Activated B cell treated with CpG ODN at 0.5 μM for 24 hours (primary cell): ENCODE results near the gene NT5C. TPM values are rescaled to one million over a fixed set of nuclear protein-coding genes. Genes with fewer than 3 reads are reported as not detected.
"Not testable (repeated sequence)": the region's sequence is repeated elsewhere in the genome, so short reads cannot be mapped to it uniquely, and the experiment has no call there.

ENCODE experiments used
- ATAC-seq: fragments of 200-7000 bp; cut with Tn5 transposase; one replicate; pipeline ENCODE4 v1.10.0; 2021; ENCODE audit warnings: low read depth, mild to moderate bottlenecking, moderate library complexity
- CTCF ChIA-PET: fragments of 350-600 bp; sonication (Branson Sonifier 250); formaldehyde crosslinking; loops from one replicate; lab custom pipeline; 2021; ENCODE audit warnings: antibody characterized with exemption; lab: Charles Lee
- POLR2A ChIA-PET: fragments of 350-600 bp; sonication (Branson Sonifier 250); formaldehyde crosslinking; loops from one replicate; lab custom pipeline; 2021; ENCODE audit warnings: antibody characterized with exemption; lab: Charles Lee
- DNase-seq: peaks from one replicate; pipeline ENCODE4 v3.0.0; 2022
- H3K27ac Mint-ChIP-seq: one replicate; pipeline ENCODE4 v1.8.0; 2020; ENCODE audit warnings: mixed read lengths
- H3K27me3 Mint-ChIP-seq: one replicate; pipeline ENCODE4 v1.8.0; 2021; ENCODE audit warnings: mixed read lengths
- H3K36me3 Mint-ChIP-seq: one replicate; pipeline ENCODE4 v1.8.0; 2021; ENCODE audit warnings: low read depth, mixed read lengths
- H3K4me1 Mint-ChIP-seq: one replicate; pipeline ENCODE4 v1.8.0; 2021; ENCODE audit warnings: mixed read lengths
- H3K4me3 Mint-ChIP-seq: one replicate; pipeline ENCODE4 v1.8.0; 2020; ENCODE audit warnings: mild to moderate bottlenecking, mixed read lengths
- H3K9me3 Mint-ChIP-seq: one replicate; pipeline ENCODE4 v1.8.0; 2020; ENCODE audit warnings: mixed read lengths
- intact Hi-C: fragments of 100-400 bp; cut with micrococcal nuclease; formaldehyde crosslinking; loops from one replicate; pipeline ENCODE4 v1.15.1; 2024
- total RNA-seq: library from RNA; stranded (reverse); gene quantifications from 2 replicates; pipeline ENCODE4 v1.2.3, GENCODE V29; 2022
- TF ChIP-seq, protein P1 (sequence below): fragments of 200-600 bp; IDR thresholded peaks from one replicate; pipeline ENCODE4 v1.8.0; 2022; ENCODE audit warnings: antibody characterized with exemption, mild to moderate bottlenecking

Gene NT5C
- total RNA-seq, 1 donor from 2014 or later, result 95.0 TPM

DNA sequence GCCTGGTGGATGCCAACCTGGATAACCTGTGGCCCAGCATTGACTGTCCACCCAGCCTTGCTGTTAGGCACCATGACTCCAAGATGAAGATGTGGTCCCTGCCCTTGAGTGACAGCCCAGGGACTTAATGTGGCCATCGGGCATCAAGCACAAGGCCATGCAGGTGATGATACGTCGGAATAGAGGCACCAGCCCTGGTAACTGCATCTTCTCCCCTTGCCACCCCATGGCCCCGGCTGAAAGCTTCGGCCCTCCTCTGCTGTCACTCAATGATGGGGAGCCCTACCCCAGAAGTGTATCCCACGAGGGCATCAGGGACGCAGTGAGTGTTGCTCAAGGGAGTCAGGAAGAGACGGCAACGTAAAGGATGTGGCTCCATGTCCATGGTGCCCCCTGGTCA, 2.0 kb downstream of the NT5C start:
- TF ChIP-seq, protein P1, sequence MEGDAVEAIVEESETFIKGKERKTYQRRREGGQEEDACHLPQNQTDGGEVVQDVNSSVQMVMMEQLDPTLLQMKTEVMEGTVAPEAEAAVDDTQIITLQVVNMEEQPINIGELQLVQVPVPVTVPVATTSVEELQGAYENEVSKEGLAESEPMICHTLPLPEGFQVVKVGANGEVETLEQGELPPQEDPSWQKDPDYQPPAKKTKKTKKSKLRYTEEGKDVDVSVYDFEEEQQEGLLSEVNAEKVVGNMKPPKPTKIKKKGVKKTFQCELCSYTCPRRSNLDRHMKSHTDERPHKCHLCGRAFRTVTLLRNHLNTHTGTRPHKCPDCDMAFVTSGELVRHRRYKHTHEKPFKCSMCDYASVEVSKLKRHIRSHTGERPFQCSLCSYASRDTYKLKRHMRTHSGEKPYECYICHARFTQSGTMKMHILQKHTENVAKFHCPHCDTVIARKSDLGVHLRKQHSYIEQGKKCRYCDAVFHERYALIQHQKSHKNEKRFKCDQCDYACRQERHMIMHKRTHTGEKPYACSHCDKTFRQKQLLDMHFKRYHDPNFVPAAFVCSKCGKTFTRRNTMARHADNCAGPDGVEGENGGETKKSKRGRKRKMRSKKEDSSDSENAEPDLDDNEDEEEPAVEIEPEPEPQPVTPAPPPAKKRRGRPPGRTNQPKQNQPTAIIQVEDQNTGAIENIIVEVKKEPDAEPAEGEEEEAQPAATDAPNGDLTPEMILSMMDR, result no peak
- ATAC-seq (no peak), DNase-seq (no peak)
- ChIA-PET POLR2A (interaction anchor here (0.5 to 13.0 kb wide), 4 partner anchors 12 to 464 kb away, joined by 3 to 292 read pairs (median 39); partner anchors contain the start of genes ARMC7 and JPT1), CTCF (interaction anchor here (1.6 to 5.0 kb wide), 5 partner anchors 11 to 72 kb away, joined by 7 to 116 read pairs (median 16); no protein-coding TSS in a partner anchor)
- Mint-ChIP-seq H3K27me3 (no peaks in the 10 kb centered on the region), H3K4me1 (peaks cover 46% of the 10 kb centered on the region), H3K9me3 (no peaks in the 10 kb centered on the region), H3K27ac (no peak overlapping the region), H3K4me3 (peak overlapping the region; percentile 59), H3K36me3 (peaks cover 23% of the 10 kb centered on the region)
- intact Hi-C loops, result no loop called here

GRCh38 chr17:75128694-75129505, 2.6 kb downstream of the NT5C start:
- Mint-ChIP-seq H3K27ac (no peak overlapping the region), H3K4me3 (no peak overlapping the region), H3K36me3 (peaks cover 22% of the 10 kb centered on the region), H3K27me3 (no peaks in the 10 kb centered on the region), H3K4me1 (peaks cover 53% of the 10 kb centered on the region), H3K9me3 (no peaks in the 10 kb centered on the region)
- no peak for DNase-seq
- TF ChIP-seq, protein P1, result no peak
- CTCF ChIA-PET, result interaction anchor here (2.2 to 5.0 kb wide), 3 partner anchors 16 to 73 kb away, joined by 7 to 116 read pairs (median 16); no protein-coding TSS in a partner anchor
- intact Hi-C loops, result no loop called here
- POLR2A ChIA-PET, result interaction anchor here (0.7 to 13.0 kb wide), 3 partner anchors 12 to 541 kb away, joined by 3 to 292 read pairs (median 6); partner anchors contain the start of gene ARMC7
- ATAC-seq, result no peak

GRCh38 chr17:75127936-75128335, 3.6 kb downstream of the NT5C start:
- intact Hi-C loops, H3K9me3 Mint-ChIP-seq, H3K4me3 Mint-ChIP-seq, DNase-seq, ATAC-seq, H3K27me3 Mint-ChIP-seq, H3K27ac Mint-ChIP-seq: not testable (repeated sequence)
- ChIA-PET CTCF (interaction anchor here (5.7 kb wide), 1 partner anchor 14 kb away, joined by 35 read pairs; no protein-coding TSS in a partner anchor), POLR2A (interaction anchor here (2.5 to 13.0 kb wide), 2 partner anchors 11 to 18 kb away, joined by 6 to 292 read pairs; partner anchors contain the start of gene ARMC7)
- Mint-ChIP-seq H3K4me1 (peaks cover 55% of the 10 kb centered on the region), H3K36me3 (peaks cover 22% of the 10 kb centered on the region)

GRCh38 chr17:75126954-75127353, 4.6 kb downstream of the NT5C start:
- ChIA-PET POLR2A (interaction anchor here (0.6 to 13.0 kb wide), 6 partner anchors 10 to 282 kb away, joined by 3 to 292 read pairs (median 5); partner anchors contain the start of gene ARMC7), CTCF (interaction anchor here (1.2 to 5.7 kb wide), 2 partner anchors 13 to 75 kb away, joined by 3 to 35 read pairs; no protein-coding TSS in a partner anchor)
- H3K27me3 Mint-ChIP-seq, result no peaks in the 10 kb centered on the region
- peak overlapping the region; percentile 46 for H3K27ac Mint-ChIP-seq
- DNase-seq, result no peak
- peaks cover 22% of the 10 kb centered on the region for H3K36me3 Mint-ChIP-seq
- H3K4me3 Mint-ChIP-seq, result no peak overlapping the region
- peaks cover 49% of the 10 kb centered on the region for H3K4me1 Mint-ChIP-seq
- ATAC-seq, result no peak
- intact Hi-C loops, result no loop called here
- H3K9me3 Mint-ChIP-seq, result no peaks in the 10 kb centered on the region
- TF ChIP-seq, protein P1, result no peak

DNA sequence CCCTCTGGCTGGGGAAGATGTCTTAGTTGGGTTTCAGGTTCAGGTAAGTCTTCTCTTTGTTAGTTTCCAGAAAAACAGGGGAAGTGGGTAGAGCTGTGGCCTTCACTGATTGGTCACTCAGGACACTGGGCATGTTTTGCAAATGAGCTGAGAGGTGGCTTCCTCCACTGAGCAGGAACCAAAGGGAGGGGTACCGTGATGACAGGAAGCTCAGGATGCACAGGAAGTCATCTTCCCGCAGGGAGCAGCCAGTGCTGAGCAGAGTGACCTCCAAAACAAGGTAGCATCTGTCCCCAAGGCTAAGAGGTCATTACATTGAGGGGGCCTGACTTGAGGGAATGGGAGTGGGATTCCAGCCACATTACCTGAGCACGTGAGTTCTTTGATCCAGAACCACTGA, 5.6 kb downstream of the NT5C start:
- intact Hi-C loops, result no loop called here
- ATAC-seq, result no peak
- TF ChIP-seq, protein P1, result no peak
- ChIA-PET POLR2A (interaction anchor here (2.5 to 13.0 kb wide), 2 partner anchors 9 to 16 kb away, joined by 6 to 292 read pairs; partner anchors contain the start of gene ARMC7), CTCF (interaction anchor here (1.2 to 5.7 kb wide), 2 partner anchors 12 to 76 kb away, joined by 3 to 35 read pairs; no protein-coding TSS in a partner anchor)
- Mint-ChIP-seq H3K9me3 (no peaks in the 10 kb centered on the region), H3K27ac (peak overlapping the region; percentile 47), H3K36me3 (peaks cover 27% of the 10 kb centered on the region), H3K27me3 (no peaks in the 10 kb centered on the region), H3K4me3 (no peak overlapping the region), H3K4me1 (peaks cover 46% of the 10 kb centered on the region)
- no peak for DNase-seq
